GM18526 (cell line): Measurements from ENCODE around the gene IGLL1.

Experiments
- POLR2A ChIP-seq: IDR thresholded peaks from 3 replicates; pipeline ENCODE4 v1.6.1; 2011; ENCODE audit not compliant: insufficient read length; ENCODE audit errors: extremely low read depth

The IGLL1 gene

GRCh38 chr22:23591201-23591791 lies 11.2 kb upstream of the IGLL1 start:
- TF ChIP-seq POLR2A = no peak

GRCh38 chr22:23583836-23584235 lies 3.7 kb upstream of the IGLL1 start:
- TF ChIP-seq POLR2A = no peak

GRCh38 chr22:23583153-23583552 lies 3.1 kb upstream of the IGLL1 start:
- no peak for TF ChIP-seq POLR2A

GRCh38 chr22:23581260-23581650 lies 1.2 kb upstream of the IGLL1 start:
- TF ChIP-seq POLR2A = no peak

GRCh38 chr22:23580576-23581259 lies 628 bp upstream of the IGLL1 start:
- TF ChIP-seq POLR2A = no peak

GRCh38 chr22:23579280-23579679 lies 810 bp downstream of the IGLL1 start:
- no peak for TF ChIP-seq POLR2A

GRCh38 chr22:23578306-23578705 lies 1.8 kb downstream of the IGLL1 start:
- TF ChIP-seq POLR2A = no peak

- no peak for TF ChIP-seq POLR2A
Measured at GRCh38 chr22:23576681-23577080, 3.4 kb downstream of the IGLL1 start.

GRCh38 chr22:23575601-23576000 lies 4.5 kb downstream of the IGLL1 start:
- no peak for TF ChIP-seq POLR2A

GRCh38 chr22:23574877-23575276 lies 5.2 kb downstream of the IGLL1 start:
- no peak for TF ChIP-seq POLR2A

- no peak for TF ChIP-seq POLR2A
Measured at GRCh38 chr22:23574371-23574811, 5.7 kb downstream of the IGLL1 start.

- TF ChIP-seq POLR2A = no peak
Measured at GRCh38 chr22:23571486-23571885, 8.6 kb downstream of the IGLL1 start.

- TF ChIP-seq POLR2A = no peak
Measured at GRCh38 chr22:23570681-23571080, 9.4 kb downstream of the IGLL1 start.

GRCh38 chr22:23569716-23570115 lies 10.4 kb downstream of the IGLL1 start:
- TF ChIP-seq POLR2A = no peak

GRCh38 chr22:23569291-23569690 lies 10.8 kb downstream of the IGLL1 start:
- no peak for TF ChIP-seq POLR2A

GRCh38 chr22:23566705-23567475 lies 13.2 kb downstream of the IGLL1 start:
- TF ChIP-seq POLR2A = no peak
